OCI-LY3 (cell line): ENCODE measurements around the gene TECTA.
"Not testable (repeated sequence)": the region's sequence is repeated elsewhere in the genome, so short reads cannot be mapped to it uniquely, and the experiment has no call there.

Experiments used
- EZH2phosphoT487 ChIP-seq: fragments of 200-600 bp; shearing (Covaris generic); IDR thresholded peaks from 2 replicates; pipeline ENCODE4 v1.6.1; 2018; ENCODE audit warnings: antibody characterized with exemption, mixed run types, low read depth
- TF ChIP-seq, protein P1 (sequence below): fragments of 200-600, 300-600 bp; sonication (generic); IDR thresholded peaks from 2 replicates; pipeline ENCODE4 v1.5.1; 2014; ENCODE audit warnings: antibody characterized with exemption, low read length, low read depth

DNA sequence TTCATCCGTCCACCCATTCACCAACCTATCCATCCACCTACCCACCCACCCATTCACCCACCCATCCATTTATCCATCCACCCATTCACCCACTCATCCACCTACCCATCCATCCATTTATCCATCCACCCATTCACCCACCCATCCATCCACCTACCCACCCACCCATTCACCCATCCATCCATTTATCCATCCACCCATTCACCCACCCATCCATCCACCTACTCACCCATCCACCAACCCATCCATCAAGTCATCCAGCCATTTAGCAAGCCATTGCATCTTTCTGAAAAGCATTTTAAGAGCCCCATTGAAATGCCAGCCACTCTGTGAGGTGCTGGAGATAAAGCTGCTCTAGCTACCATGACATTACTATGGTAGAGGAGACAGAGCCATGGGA lies 14.0 kb downstream of the TECTA start:
- TF ChIP-seq, protein P1, sequence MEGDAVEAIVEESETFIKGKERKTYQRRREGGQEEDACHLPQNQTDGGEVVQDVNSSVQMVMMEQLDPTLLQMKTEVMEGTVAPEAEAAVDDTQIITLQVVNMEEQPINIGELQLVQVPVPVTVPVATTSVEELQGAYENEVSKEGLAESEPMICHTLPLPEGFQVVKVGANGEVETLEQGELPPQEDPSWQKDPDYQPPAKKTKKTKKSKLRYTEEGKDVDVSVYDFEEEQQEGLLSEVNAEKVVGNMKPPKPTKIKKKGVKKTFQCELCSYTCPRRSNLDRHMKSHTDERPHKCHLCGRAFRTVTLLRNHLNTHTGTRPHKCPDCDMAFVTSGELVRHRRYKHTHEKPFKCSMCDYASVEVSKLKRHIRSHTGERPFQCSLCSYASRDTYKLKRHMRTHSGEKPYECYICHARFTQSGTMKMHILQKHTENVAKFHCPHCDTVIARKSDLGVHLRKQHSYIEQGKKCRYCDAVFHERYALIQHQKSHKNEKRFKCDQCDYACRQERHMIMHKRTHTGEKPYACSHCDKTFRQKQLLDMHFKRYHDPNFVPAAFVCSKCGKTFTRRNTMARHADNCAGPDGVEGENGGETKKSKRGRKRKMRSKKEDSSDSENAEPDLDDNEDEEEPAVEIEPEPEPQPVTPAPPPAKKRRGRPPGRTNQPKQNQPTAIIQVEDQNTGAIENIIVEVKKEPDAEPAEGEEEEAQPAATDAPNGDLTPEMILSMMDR = not testable (repeated sequence)
- not testable (repeated sequence) for TF ChIP-seq EZH2phosphoT487
